ENCODE measurements around the gene POTEM.
"Not testable (repeated sequence)": the region's sequence is repeated elsewhere in the genome, so short reads cannot be mapped to it uniquely, and the experiment has no call there.

Gene POTEM

DNA sequence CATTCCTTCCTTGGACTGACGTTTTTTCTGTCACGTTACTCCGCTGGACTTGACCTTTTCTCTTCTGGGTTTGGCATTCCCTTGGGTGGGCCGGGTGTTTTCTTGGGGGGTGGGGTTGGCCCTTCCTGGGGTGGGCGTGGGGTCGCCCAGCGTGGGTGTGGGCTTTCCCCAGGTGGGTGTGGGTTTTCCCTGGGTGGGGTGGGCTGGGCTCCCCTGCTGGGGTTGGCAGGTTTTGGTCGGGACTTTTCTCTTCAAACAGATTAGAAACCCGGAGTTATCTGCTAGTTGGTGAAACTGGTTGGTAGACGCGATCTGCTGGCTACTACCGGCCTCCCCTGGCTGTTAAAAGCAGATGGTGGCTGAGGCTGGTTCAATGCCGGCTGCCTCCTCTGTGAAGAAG is at the start of gene POTEM:
POTEM (plus strand) TSS at position 301 of the 400 bp plus-strand sequence; CDS start at position 353, 52 bp downstream.
- DNase-seq = not testable (repeated sequence)

GRCh38 chr14:18918345-18918744 is 48.9 kb upstream of the POTEM start:
- DNase-seq = not testable (repeated sequence)

DNA sequence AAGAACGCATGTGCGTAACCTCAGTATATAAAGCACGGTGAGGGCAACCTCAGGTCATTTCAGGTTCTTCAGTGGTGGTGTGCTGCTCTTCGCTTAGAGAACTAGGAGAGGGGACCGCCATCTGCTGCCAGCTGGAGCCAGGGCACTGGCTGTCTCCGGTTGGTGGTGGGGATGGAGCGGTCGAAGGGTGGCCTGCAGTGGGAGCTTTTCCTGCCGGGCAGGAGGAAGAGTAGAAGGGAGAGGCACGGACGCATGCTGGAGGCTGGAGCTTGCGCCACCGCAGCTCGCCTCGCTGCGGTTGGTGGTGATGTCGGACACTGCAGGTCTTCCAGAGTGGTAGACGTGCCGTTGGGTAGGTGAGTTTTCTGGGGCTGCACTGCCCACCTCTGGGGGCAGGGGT is 47.2 kb upstream of the POTEM start:
- DNase-seq = not testable (repeated sequence)

GRCh38 chr14:18921055-18921701 is 46.1 kb upstream of the POTEM start:
- DNase-seq = not testable (repeated sequence)

GRCh38 chr14:18936848-18937247 is 30.4 kb upstream of the POTEM start:
- DNase-seq = not testable (repeated sequence)

- not testable (repeated sequence) for DNase-seq
Measured at GRCh38 chr14:18938733-18939132, 28.5 kb upstream of the POTEM start.

DNA sequence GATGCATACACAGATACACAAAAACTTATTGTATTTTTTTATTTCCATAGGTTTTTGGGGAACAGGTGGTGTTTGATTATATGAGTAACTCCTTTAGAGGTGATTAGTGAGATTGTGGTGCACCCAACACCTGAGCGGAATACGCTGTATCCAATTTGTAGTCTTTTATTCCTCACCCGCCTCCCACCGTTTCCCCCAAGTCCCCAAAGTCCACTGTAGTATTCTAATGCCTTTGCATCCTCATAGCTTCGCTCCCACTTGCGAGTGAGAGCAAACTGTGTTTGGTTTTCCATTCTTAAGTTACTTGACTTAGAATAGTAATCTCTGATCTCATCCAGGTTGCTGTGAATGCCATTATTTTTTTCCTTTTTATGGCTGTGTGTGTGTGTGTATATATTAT is 17.3 kb upstream of the POTEM start:
- not testable (repeated sequence) for DNase-seq

DNA sequence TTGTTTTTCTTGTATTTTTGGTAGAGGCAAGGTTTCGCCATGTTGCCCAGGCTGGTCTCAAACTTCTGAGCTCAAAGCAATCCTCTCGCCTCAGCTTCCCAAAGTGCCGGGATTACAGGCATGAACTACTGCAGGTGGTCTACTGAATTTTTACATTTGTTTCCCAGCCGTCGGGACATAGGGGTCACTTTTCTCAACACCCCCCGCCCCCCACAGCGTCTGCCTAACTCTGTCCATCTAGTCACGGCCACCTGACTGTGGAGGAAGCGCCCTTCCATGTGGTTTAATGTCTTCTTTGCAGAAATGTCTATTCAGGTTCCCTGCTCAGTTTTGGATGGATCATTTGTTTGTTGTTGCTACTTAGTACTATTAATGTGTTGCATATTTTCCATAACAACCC is 14.1 kb upstream of the POTEM start:
- DNase-seq = not testable (repeated sequence)

DNA sequence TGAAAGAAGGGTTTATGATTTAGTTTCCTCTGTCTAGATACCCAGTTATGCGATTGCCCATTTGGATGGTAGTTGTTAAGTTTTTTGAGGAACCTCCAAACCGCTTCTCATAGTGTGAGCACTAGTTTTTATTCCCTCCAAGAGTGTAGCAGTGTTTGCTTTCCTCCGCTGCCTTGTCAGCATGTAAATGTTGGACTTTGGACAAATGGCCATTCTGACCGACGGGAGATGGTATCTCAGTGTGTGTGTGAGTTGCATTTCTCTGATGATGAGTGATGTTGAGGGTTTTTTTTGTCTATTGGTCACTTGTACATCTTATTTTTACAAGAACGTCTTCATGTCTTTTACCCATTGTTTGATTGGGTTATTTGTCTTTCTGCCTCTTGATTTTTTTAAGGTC is 11.4 kb upstream of the POTEM start:
- DNase-seq = not testable (repeated sequence)

GRCh38 chr14:18961576-18961975 is 5.7 kb upstream of the POTEM start:
- DNase-seq = not testable (repeated sequence)

- DNase-seq = not testable (repeated sequence)
Measured at GRCh38 chr14:18962143-18962542, 5.1 kb upstream of the POTEM start.

- DNase-seq = not testable (repeated sequence)
Measured at GRCh38 chr14:18963276-18963675, 4.0 kb upstream of the POTEM start.

DNA sequence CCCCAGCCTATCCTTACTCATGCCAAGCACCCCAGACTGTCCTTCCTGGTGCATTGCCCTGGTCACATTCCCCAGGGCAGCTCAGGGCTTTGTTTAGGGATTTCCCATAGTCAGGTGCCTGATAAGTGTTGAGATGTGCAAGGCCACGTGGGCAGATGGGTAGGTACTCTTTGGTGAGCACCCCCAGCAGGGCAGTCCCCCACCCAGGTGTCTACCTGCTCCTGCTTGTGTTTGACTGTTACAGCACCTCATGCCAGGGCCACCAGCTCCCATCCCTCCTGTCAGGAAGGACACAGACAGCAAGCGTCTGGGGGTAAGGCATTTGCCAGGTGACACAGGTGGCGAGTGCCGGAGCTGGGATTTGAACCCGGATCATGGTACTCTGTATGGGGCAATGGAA is 2.4 kb upstream of the POTEM start:
- not testable (repeated sequence) for DNase-seq

GRCh38 chr14:19002566-19002965 is 35.3 kb downstream of the POTEM start:
- DNase-seq = not testable (repeated sequence)

- DNase-seq = not testable (repeated sequence)
Measured at GRCh38 chr14:19006490-19006889, 39.3 kb downstream of the POTEM start.

DNA sequence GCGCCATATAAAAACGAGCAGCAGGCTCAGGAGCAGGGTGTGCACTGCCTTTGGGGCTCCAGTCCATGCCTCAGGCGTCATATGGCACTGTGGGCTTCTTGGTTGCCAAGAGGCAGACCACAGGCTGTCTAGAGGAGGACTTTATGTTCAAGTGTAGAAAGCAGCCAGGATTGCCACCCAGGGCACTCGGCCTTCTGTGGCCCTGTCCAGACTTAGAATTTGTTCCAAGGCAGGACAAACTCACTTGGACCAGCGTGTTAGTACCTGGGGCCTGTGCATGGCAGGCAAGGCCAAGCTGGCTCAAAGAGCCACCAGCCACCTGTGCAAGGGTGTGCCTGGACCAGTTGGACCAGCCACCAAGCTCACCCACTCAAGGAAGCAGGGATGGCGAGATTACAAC is 40.4 kb downstream of the POTEM start:
- not testable (repeated sequence) for DNase-seq

GRCh38 chr14:19011029-19011428 is 43.8 kb downstream of the POTEM start:
- not testable (repeated sequence) for DNase-seq

GRCh38 chr14:19011703-19012102 is 44.5 kb downstream of the POTEM start:
- not testable (repeated sequence) for DNase-seq

- not testable (repeated sequence) for DNase-seq
Measured at GRCh38 chr14:19015185-19015584, 48.0 kb downstream of the POTEM start.

DNA sequence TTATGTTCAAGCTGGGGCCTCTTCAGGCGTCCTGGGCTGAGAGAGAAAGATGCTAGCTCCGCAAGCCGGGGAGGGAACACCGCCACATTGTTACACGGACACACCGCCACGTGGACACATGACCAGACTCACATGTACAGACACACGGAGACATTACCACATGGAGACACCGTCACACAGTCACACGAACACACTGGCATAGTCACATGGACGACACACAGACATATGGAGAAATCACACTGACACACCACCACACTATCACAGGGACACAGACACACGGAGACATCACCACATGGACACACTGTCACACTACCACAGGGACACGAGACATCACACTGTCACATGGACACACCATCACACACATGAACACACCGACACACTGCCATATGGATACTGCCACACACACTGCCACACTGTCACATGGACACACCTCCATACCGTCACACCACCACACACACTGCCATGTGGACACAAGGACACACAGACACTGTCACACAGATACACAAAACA is 57.9 kb downstream of the POTEM start:
- DNase-seq = not testable (repeated sequence)

DNA sequence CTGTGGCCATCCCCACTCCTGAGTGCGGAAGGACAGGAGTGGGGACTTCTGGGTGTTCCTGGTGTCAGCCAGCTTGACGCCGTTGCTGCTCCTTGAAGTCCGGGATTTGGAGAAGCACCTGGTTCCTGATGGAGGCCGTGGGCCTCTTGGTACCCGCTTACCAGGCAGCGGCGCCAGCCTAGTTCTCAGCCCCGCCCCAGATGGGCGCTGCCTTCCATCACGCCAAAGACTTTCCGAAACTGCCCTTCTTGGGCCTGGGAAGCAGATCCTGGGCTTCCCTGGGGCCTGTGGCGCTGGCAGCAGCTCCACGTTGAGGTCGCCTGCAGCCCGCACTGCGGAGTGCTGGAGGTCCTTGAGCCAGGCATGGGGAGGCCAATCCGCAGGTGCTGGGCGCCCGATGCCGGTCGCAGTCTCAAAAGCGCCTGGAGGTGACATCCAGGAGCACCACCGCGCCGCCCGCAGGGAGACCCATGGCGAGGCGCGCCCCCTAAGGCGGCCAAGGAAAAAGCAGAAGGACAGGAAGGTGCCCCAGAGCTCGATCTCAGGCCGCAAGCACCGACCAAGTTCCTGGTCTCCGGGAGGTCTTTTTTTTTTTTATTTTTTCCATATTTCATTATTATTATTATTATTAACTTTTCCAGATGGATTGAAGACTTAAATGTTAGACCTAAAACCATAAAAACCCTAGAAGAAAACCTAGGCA is 59.6 kb downstream of the POTEM start:
- not testable (repeated sequence) for DNase-seq

GRCh38 chr14:19027895-19028294 is 60.7 kb downstream of the POTEM start:
- DNase-seq = not testable (repeated sequence)

GRCh38 chr14:19036811-19037382 is 69.7 kb downstream of the POTEM start:
- not testable (repeated sequence) for DNase-seq

Measured in HCEC 1CT (cell line).